Hepatocyte (in vitro differentiated cells): ENCODE results near the gene KCNC4.

Experiments used
- CTCF ChIP-seq: fragments of 200-600 bp; sonication (generic); IDR thresholded peaks from 2 replicates; pipeline ENCODE4 v1.5.1; 2016; ENCODE audit warnings: antibody characterized with exemption, mild to moderate bottlenecking; ENCODE audit not compliant: poor library complexity
- EZH2 ChIP-seq: fragments of 200-600 bp; sonication (generic); IDR thresholded peaks from 2 replicates; pipeline ENCODE4 v1.6.1; 2016; ENCODE audit warnings: antibody characterized with exemption, mild to moderate bottlenecking, borderline replicate concordance
- EZH2phosphoT487 ChIP-seq: fragments of 200-600 bp; sonication (generic); IDR thresholded peaks from one replicate; pipeline ENCODE4 v1.6.1; 2018; ENCODE audit warnings: antibody characterized with exemption, mild to moderate bottlenecking, low read depth, moderate library complexity; ENCODE audit not compliant: unreplicated experiment, severe bottlenecking

DNA sequence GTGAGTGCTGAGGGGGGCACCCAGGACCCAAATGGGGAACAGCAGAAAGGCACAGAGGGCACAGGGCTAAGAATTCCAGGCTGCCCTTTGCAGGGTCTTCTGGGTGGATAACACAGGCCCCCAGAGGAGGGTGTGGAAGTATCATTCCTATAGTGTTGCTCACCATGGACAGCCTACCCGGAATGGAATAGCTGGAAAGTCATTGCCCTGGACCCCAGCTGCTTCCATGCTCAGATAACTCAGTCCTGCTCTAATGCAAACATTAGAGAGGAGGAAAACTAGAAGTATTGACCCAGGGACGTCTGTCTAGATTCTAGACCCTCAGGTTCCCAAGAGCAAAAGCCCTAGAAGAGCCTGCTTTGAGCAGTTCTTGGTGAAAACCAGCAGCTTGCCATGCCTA lies 35.2 kb upstream of the KCNC4 start:
- no peak for TF ChIP-seq EZH2
- no peak for TF ChIP-seq CTCF
- TF ChIP-seq EZH2phosphoT487, result no peak
